A673 (cell line): ENCODE measurements around the gene BMP2K.

ENCODE experiments used
- CTCF ChIP-seq: fragments of 300-800, 200-600 bp; sonication (generic); conservative IDR thresholded peaks from 2 replicates; pipeline ENCODE4 v1.5.1; 2017; ENCODE audit warnings: low read depth, mild to moderate bottlenecking, antibody characterized with exemption, low read length, moderate library complexity, mixed read lengths
- EZH2 ChIP-seq: fragments of 200-600 bp; sonication (generic); IDR thresholded peaks from 2 replicates; pipeline ENCODE4 v1.6.1; 2017; ENCODE audit warnings: borderline replicate concordance, low read depth, mild to moderate bottlenecking, mixed read lengths, antibody characterized with exemption, low read length; ENCODE audit not compliant: poor library complexity, severe bottlenecking

GRCh38 chr4:78938474-78938867, 162.3 kb downstream of the BMP2K start:
- no peak for TF ChIP-seq CTCF
- TF ChIP-seq EZH2, result no peak
